HG03575 (cell line): ENCODE data around the gene ORMDL2.

Source experiments
- ATAC-seq: cut with Tn5 transposase; IDR thresholded peaks from one replicate; pipeline ENCODE4 v1.9.1; 2021; ENCODE audit not compliant: unreplicated experiment, insufficient number of reproducible peaks, low FRiP score; ENCODE audit errors: extremely low read depth

Gene ORMDL2

GRCh38 chr12:55817345-55818139, at the start of gene ORMDL2, which contains the start of gene SARNP:
Gene ORMDL2 (plus strand): TSS chr12:55818041. CDS start chr12:55819000, 959 bp downstream.
Gene SARNP (minus strand): TSS chr12:55817724. CDS start chr12:55817701, 23 bp downstream.
- peak; percentile 90 for ATAC-seq

- ATAC-seq: no peak
These were observed 46.1 kb upstream of the ORMDL2 start for GRCh38 chr12:55771736-55772135.

GRCh38 chr12:55777856-55778255, 40.0 kb upstream of the ORMDL2 start:
- no peak for ATAC-seq

- ATAC-seq: no peak
These were observed 37.2 kb upstream of the ORMDL2 start for GRCh38 chr12:55780685-55781084.

GRCh38 chr12:55788546-55788945, 29.3 kb upstream of the ORMDL2 start:
- no peak for ATAC-seq

GRCh38 chr12:55789171-55789570, 28.7 kb upstream of the ORMDL2 start:
- no peak for ATAC-seq

- no peak for ATAC-seq
These were observed 27.9 kb upstream of the ORMDL2 start for GRCh38 chr12:55789893-55790292.

GRCh38 chr12:55795950-55796349, 21.9 kb upstream of the ORMDL2 start:
- ATAC-seq: no peak

GRCh38 chr12:55797068-55797467, 20.8 kb upstream of the ORMDL2 start:
- ATAC-seq: no peak

GRCh38 chr12:55797550-55797949, 20.3 kb upstream of the ORMDL2 start:
- no peak for ATAC-seq

- no peak for ATAC-seq
These were observed 10.9 kb upstream of the ORMDL2 start for GRCh38 chr12:55806982-55807381.

- ATAC-seq: no peak
These were observed 8.6 kb upstream of the ORMDL2 start for GRCh38 chr12:55809274-55809673.

- ATAC-seq: no peak
These were observed 5.8 kb upstream of the ORMDL2 start for GRCh38 chr12:55812088-55812487.

GRCh38 chr12:55814257-55814656, 3.6 kb upstream of the ORMDL2 start:
- no peak for ATAC-seq

GRCh38 chr12:55815473-55815872, 2.4 kb upstream of the ORMDL2 start:
- ATAC-seq: no peak

- no peak for ATAC-seq
These were observed 928 bp upstream of the ORMDL2 start for GRCh38 chr12:55816881-55817344.

GRCh38 chr12:55818140-55818728, 393 bp downstream of the ORMDL2 start:
- no peak for ATAC-seq

GRCh38 chr12:55818886-55819285, 1.0 kb downstream of the ORMDL2 start:
- ATAC-seq: no peak

- ATAC-seq: no peak
These were observed 2.8 kb downstream of the ORMDL2 start for GRCh38 chr12:55820679-55821078.

GRCh38 chr12:55822228-55822627, 4.4 kb downstream of the ORMDL2 start:
- ATAC-seq: no peak
